ENCODE results near the gene HRH3. TPM values are rescaled to one million over a fixed set of nuclear protein-coding genes. Genes with fewer than 3 reads are reported as not detected.

The HRH3 gene
- total and polyA plus RNA-seq, 2 donors (not counting 1 experiment from before 2014, with no cell fraction given): not detected

- H3K9ac ChIP-seq (ENCODE audit: low read length): no peak overlapping the region
- no peaks in the 10 kb centered on the region for H3K27me3 ChIP-seq (replicated peaks in 1 of 4; ENCODE audit: control extremely low read depth in 1 of 4, control insufficient read depth in 3 of 4, insufficient read depth in 4 of 4, low read length in 3 of 4)
- H3K9me3 Mint-ChIP-seq (ENCODE audit: insufficient read depth): no peaks in the 10 kb centered on the region
- H3K36me3 ChIP-seq (replicated peaks in 1 of 2; ENCODE audit: control extremely low read depth in 1 of 2, control insufficient read depth in 1 of 2, extremely low read depth in 1 of 2, insufficient read depth in 2 of 2, low read length in 1 of 2): peaks cover 0 to 72% of the 10 kb centered on the region in 2 experiments
- H3K27me3 Mint-ChIP-seq: no peaks in the 10 kb centered on the region
- peaks cover 20% of the 10 kb centered on the region for H3K79me2 ChIP-seq (ENCODE audit: control insufficient read depth, insufficient read depth, low read length)
- H3K4me3 Mint-ChIP-seq: no peak overlapping the region
- H3K4me3 ChIP-seq (ENCODE audit: control extremely low read depth in 1 of 5, extremely low read depth in 1 of 5, insufficient read depth in 1 of 5, low read depth in 2 of 5, low read length in 4 of 5): no peak overlapping the region
- no peak overlapping the region for H3K27ac Mint-ChIP-seq
- no peak overlapping the region for H3K27ac ChIP-seq (ENCODE audit: low read length in 2 of 2)
- H3K4me2 ChIP-seq (replicated peaks; ENCODE audit: low read depth, low read length, poor library complexity, severe bottlenecking): no peak overlapping the region
- ATAC-seq (ENCODE audit: low read depth) (no peak), DNase-seq (no peak)
- TF ChIP-seq, protein P1, sequence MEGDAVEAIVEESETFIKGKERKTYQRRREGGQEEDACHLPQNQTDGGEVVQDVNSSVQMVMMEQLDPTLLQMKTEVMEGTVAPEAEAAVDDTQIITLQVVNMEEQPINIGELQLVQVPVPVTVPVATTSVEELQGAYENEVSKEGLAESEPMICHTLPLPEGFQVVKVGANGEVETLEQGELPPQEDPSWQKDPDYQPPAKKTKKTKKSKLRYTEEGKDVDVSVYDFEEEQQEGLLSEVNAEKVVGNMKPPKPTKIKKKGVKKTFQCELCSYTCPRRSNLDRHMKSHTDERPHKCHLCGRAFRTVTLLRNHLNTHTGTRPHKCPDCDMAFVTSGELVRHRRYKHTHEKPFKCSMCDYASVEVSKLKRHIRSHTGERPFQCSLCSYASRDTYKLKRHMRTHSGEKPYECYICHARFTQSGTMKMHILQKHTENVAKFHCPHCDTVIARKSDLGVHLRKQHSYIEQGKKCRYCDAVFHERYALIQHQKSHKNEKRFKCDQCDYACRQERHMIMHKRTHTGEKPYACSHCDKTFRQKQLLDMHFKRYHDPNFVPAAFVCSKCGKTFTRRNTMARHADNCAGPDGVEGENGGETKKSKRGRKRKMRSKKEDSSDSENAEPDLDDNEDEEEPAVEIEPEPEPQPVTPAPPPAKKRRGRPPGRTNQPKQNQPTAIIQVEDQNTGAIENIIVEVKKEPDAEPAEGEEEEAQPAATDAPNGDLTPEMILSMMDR (IDR thresholded peaks at IDR 0.05): no peak
- no peak for TF ChIP-seq EZH2 (IDR thresholded peaks at IDR 0.05; ENCODE audit: borderline replicate concordance, insufficient read depth, low read depth, low read length, poor library complexity, severe bottlenecking)
- H2AFZ ChIP-seq (ENCODE audit: insufficient read depth, low read depth, low read length, poor library complexity, severe bottlenecking): no peak overlapping the region
- POLR2A ChIA-PET: no interaction called here
- intact Hi-C loops (cut with micrococcal nuclease): no loop called here
- no peaks in the 10 kb centered on the region for H3K4me1 ChIP-seq (ENCODE audit: control insufficient read depth in 2 of 2, insufficient read depth in 2 of 2, low read length in 2 of 2)
- WGBS (ENCODE audit: insufficient coverage): 100% methylated on average over 5 of the region's 10 CpGs
- peaks cover 0 to 6% (median 0%) of the 10 kb centered on the region in 3 donors for H3K9me3 ChIP-seq (ENCODE audit: control extremely low read depth in 1 of 3, control insufficient read depth in 2 of 3, insufficient read depth in 1 of 3, low read length in 2 of 3)
- H3K4me1 Mint-ChIP-seq: no peaks in the 10 kb centered on the region
- CTCF ChIA-PET: no interaction called here
- H4K20me1 ChIP-seq (ENCODE audit: control insufficient read depth, insufficient read depth, low read length, poor library complexity, severe bottlenecking): peaks cover 36% of the 10 kb centered on the region
Observed at GRCh38 chr20:62267543-62267942, 47.5 kb upstream of the HRH3 start.

- H3K36me3 ChIP-seq (replicated peaks in 1 of 2; ENCODE audit: control extremely low read depth in 1 of 2, control insufficient read depth in 1 of 2, extremely low read depth in 1 of 2, insufficient read depth in 2 of 2, low read length in 1 of 2): peaks cover 0 to 72% of the 10 kb centered on the region in 2 experiments
- TF ChIP-seq, protein P1 (IDR thresholded peaks at IDR 0.05): no peak
- TF ChIP-seq EZH2 (IDR thresholded peaks at IDR 0.05; ENCODE audit: borderline replicate concordance, insufficient read depth, low read depth, low read length, poor library complexity, severe bottlenecking): no peak
- no peak for DNase-seq
- Mint-ChIP-seq H3K27ac (no peak overlapping the region), H3K27me3 (no peaks in the 10 kb centered on the region), H3K4me1 (no peaks in the 10 kb centered on the region), H3K4me3 (no peak overlapping the region), H3K9me3 (ENCODE audit: insufficient read depth) (no peaks in the 10 kb centered on the region)
- 100% methylated on average over 6 of the region's 13 CpGs for WGBS (ENCODE audit: insufficient coverage)
- H3K4me1 ChIP-seq (ENCODE audit: control insufficient read depth in 2 of 2, insufficient read depth in 2 of 2, low read length in 2 of 2): no peaks in the 10 kb centered on the region
- POLR2A ChIA-PET: no interaction called here
- H3K4me2 ChIP-seq (replicated peaks; ENCODE audit: low read depth, low read length, poor library complexity, severe bottlenecking): no peak overlapping the region
- H3K27ac ChIP-seq (ENCODE audit: low read length in 2 of 2): no peak overlapping the region
- peaks cover 36% of the 10 kb centered on the region for H4K20me1 ChIP-seq (ENCODE audit: control insufficient read depth, insufficient read depth, low read length, poor library complexity, severe bottlenecking)
- peaks cover 0 to 6% (median 0%) of the 10 kb centered on the region in 3 donors for H3K9me3 ChIP-seq (ENCODE audit: control extremely low read depth in 1 of 3, control insufficient read depth in 2 of 3, insufficient read depth in 1 of 3, low read length in 2 of 3)
- intact Hi-C loops (cut with micrococcal nuclease): no loop called here
- no peak for ATAC-seq (ENCODE audit: low read depth)
- H3K4me3 ChIP-seq (ENCODE audit: control extremely low read depth in 1 of 5, extremely low read depth in 1 of 5, insufficient read depth in 1 of 5, low read depth in 2 of 5, low read length in 4 of 5): no peak overlapping the region
- CTCF ChIA-PET: no interaction called here
- peaks cover 27% of the 10 kb centered on the region for H3K79me2 ChIP-seq (ENCODE audit: control insufficient read depth, insufficient read depth, low read length)
- no peaks in the 10 kb centered on the region for H3K27me3 ChIP-seq (replicated peaks in 1 of 4; ENCODE audit: control extremely low read depth in 1 of 4, control insufficient read depth in 3 of 4, insufficient read depth in 4 of 4, low read length in 3 of 4)
- no peak overlapping the region for H3K9ac ChIP-seq (ENCODE audit: low read length)
- H2AFZ ChIP-seq (ENCODE audit: insufficient read depth, low read depth, low read length, poor library complexity, severe bottlenecking): no peak overlapping the region
Observed at GRCh38 chr20:62266851-62267250, 46.8 kb upstream of the HRH3 start.

Measured in B cell (primary cell).